Brain pericyte (primary cell): ENCODE data around the gene PARP3.

Experiments used
- DNase-seq: peaks from one replicate; pipeline ENCODE4 v3.0.0-alpha.2; 2012; ENCODE audit warnings: low read depth, low spot score

The PARP3 gene

GRCh38 chr3:51934139-51934850, 7.9 kb upstream of the PARP3 start:
- no peak for DNase-seq

GRCh38 chr3:51934991-51935885, 6.9 kb upstream of the PARP3 start:
- no peak for DNase-seq

- DNase-seq = no peak
Measured at GRCh38 chr3:51935886-51936755, 6.0 kb upstream of the PARP3 start.

GRCh38 chr3:51937014-51937413, 5.1 kb upstream of the PARP3 start:
- DNase-seq = no peak

- no peak for DNase-seq
Measured at GRCh38 chr3:51937611-51938450, 4.3 kb upstream of the PARP3 start.

- DNase-seq = no peak
Measured at GRCh38 chr3:51938780-51939425, 3.3 kb upstream of the PARP3 start.

GRCh38 chr3:51940648-51941462, 1.3 kb upstream of the PARP3 start:
- no peak for DNase-seq

GRCh38 chr3:51941463-51941797, 733 bp upstream of the PARP3 start:
- DNase-seq = no peak

- DNase-seq = no peak
Measured at GRCh38 chr3:51942603-51943450, 664 bp downstream of the PARP3 start.

- no peak for DNase-seq
Measured at GRCh38 chr3:51943451-51944391, 1.6 kb downstream of the PARP3 start.

GRCh38 chr3:51944451-51945021, 2.4 kb downstream of the PARP3 start:
- DNase-seq = no peak

- no peak for DNase-seq
Measured at GRCh38 chr3:51945031-51945840, 3.1 kb downstream of the PARP3 start.

GRCh38 chr3:51945926-51946705, 4.0 kb downstream of the PARP3 start:
- no peak for DNase-seq

GRCh38 chr3:51946796-51947195, 4.6 kb downstream of the PARP3 start:
- DNase-seq = no peak

- no peak for DNase-seq
Measured at GRCh38 chr3:51947215-51947900, 5.2 kb downstream of the PARP3 start.
